NCI-H446 (cell line): ENCODE measurements around the gene RFX2.
"Not testable (repeated sequence)": the region's sequence is repeated elsewhere in the genome, so short reads cannot be mapped to it uniquely, and the experiment has no call there.

Experiments
- DNase-seq, 2 experiments: peaks; one replicate each; lab custom pipeline; 2025; lab: John Stamatoyannopoulos, UW

The RFX2 gene

GRCh38 chr19:6110360-6110977 lies at the start of gene RFX2:
Gene RFX2, minus strand, starts transcription at chr19:6110500. Its CDS starts 63,004 bp downstream, at chr19:6047496.
- DNase-seq, result peak; percentile 97 to 100

- DNase-seq, result no peak
Observed at GRCh38 chr19:6156033-6156432, 45.7 kb upstream of the RFX2 start.

GRCh38 chr19:6150289-6150688 lies 40.0 kb upstream of the RFX2 start:
- DNase-seq, result no peak

- no peak for DNase-seq
Observed at GRCh38 chr19:6141217-6141616, 30.9 kb upstream of the RFX2 start.

GRCh38 chr19:6138511-6138910 lies 28.2 kb upstream of the RFX2 start:
- no peak for DNase-seq

GRCh38 chr19:6138066-6138465 lies 27.8 kb upstream of the RFX2 start:
- no peak for DNase-seq

GRCh38 chr19:6133231-6133630 lies 22.9 kb upstream of the RFX2 start:
- no peak for DNase-seq

GRCh38 chr19:6132482-6132881 lies 22.2 kb upstream of the RFX2 start:
- no peak for DNase-seq

- no peak for DNase-seq
Observed at GRCh38 chr19:6127716-6128335, 17.5 kb upstream of the RFX2 start.

GRCh38 chr19:6126335-6126974 lies 16.2 kb upstream of the RFX2 start:
- peak; percentile 67 to 88 for DNase-seq

GRCh38 chr19:6125571-6125989 lies 15.3 kb upstream of the RFX2 start:
- peak; percentile 75 to 90 for DNase-seq

GRCh38 chr19:6119031-6119430 lies 8.7 kb upstream of the RFX2 start:
- no peak for DNase-seq

GRCh38 chr19:6118043-6118442 lies 7.7 kb upstream of the RFX2 start:
- no peak for DNase-seq

- DNase-seq, result no peak
Observed at GRCh38 chr19:6117534-6117933, 7.2 kb upstream of the RFX2 start.

- DNase-seq, result no peak
Observed at GRCh38 chr19:6116749-6117430, 6.6 kb upstream of the RFX2 start.

- no peak for DNase-seq
Observed at GRCh38 chr19:6115992-6116391, 5.7 kb upstream of the RFX2 start.

GRCh38 chr19:6113616-6114188 lies 3.4 kb upstream of the RFX2 start:
- no peak for DNase-seq

GRCh38 chr19:6109947-6110346 lies 353 bp downstream of the RFX2 start:
- DNase-seq, result no peak

- peak in 1 of 2 experiments; percentile 33 for DNase-seq
Observed at GRCh38 chr19:6108721-6109633, 1.3 kb downstream of the RFX2 start.

GRCh38 chr19:6106643-6107294 lies 3.5 kb downstream of the RFX2 start:
- not testable (repeated sequence) for DNase-seq

- DNase-seq, result no peak
Observed at GRCh38 chr19:6105444-6105843, 4.9 kb downstream of the RFX2 start.
